GM18511 (cell line): Measurements from ENCODE around the gene PLCL1.
A peak's percentile ranks its signal among the peaks of the same experiment; 100 is the strongest.

Experiments used
- ATAC-seq: cut with Tn5 transposase; IDR thresholded peaks from one replicate; pipeline ENCODE4 v1.9.1; 2021; ENCODE audit warnings: mild to moderate bottlenecking, moderate library complexity; ENCODE audit not compliant: unreplicated experiment

Gene PLCL1

DNA sequence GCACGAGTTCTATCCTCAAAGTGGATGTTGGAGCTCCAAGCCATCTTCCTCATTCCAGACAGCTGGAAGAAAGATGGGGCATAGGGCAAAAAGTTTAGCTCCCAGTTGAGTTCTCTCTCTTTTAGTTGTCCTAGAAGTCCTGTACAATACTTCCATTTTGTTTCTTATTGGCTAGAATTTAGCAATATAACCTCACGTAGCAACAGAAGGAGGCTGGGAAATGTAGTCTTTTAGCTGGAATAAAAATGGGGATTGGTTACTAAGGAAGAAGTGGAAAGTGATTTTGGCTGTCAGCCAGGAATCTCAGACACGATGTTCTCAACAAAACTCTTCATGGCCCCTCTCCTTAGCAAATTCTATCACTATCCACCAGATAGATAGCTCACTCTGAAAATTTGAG, 79.9 kb downstream of the PLCL1 start:
- no peak for ATAC-seq

DNA sequence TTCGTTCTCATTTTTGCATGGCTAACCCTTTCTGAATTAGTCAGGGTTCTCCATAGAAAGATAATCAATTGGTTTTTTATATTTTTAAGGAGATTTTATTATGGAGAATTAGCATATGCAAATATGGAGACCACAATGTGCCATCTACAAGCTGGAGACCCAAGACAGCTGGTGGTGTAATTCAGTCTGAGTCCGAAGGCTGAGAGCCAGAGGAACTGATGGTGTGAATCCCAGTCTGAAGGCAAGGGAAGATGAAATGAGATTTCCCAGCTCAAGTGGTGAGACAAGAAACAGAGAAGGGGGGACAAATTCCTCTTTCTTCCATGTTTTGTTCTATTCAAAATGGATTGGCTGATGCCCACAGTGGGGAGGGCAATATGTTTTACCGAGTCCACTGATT, 80.7 kb downstream of the PLCL1 start:
- no peak for ATAC-seq

DNA sequence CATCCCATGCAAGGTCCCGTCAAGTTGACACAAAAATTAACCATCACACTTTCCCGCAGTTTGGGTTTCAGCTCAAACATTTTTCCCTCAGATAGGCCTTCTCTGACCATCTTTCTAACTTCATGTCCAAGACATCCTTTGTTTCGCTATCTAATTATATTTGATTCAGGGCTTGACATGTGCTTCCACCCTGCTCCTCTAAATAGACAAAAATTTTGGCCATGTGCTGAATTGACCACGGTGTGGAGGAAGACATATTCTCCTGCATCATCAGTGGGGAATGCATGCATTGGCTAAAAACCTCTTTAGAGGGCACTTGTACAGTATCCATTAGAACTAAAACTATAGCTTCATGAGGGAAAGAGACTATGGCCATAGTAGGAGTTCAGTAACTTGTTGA, 81.2 kb downstream of the PLCL1 start:
- no peak for ATAC-seq

GRCh38 chr2:197888321-197888720, 83.9 kb downstream of the PLCL1 start:
- ATAC-seq: no peak

GRCh38 chr2:197889041-197889440, 84.6 kb downstream of the PLCL1 start:
- peak; percentile 100 for ATAC-seq

- no peak for ATAC-seq
Measured at GRCh38 chr2:197890168-197890567, 85.8 kb downstream of the PLCL1 start.

DNA sequence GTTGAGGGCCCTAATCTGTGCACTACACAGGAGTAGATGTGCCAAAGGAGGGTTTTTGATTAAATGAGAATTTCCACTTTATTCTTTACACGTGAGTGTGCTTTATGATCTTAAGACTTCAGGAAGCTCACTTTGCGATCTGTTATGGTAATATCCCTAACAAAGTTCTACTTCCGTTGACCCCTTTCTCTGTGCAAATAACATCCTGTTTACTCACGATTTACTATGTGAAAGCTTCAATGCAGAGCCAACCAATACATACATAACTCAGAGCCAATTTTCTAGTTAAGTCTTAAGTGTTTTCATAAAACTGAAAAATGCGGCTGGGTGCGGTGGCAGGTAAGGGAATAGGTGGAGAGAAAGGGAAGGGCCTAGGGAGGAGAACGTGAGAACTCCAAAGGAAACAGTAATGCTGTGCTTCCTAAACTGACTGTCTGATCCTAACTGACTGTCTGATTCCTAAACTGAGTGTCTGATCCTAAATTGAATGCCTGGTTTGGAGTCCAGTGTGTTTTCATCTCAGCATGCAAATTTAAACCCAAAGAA, 87.6 kb downstream of the PLCL1 start:
- ATAC-seq: no peak

DNA sequence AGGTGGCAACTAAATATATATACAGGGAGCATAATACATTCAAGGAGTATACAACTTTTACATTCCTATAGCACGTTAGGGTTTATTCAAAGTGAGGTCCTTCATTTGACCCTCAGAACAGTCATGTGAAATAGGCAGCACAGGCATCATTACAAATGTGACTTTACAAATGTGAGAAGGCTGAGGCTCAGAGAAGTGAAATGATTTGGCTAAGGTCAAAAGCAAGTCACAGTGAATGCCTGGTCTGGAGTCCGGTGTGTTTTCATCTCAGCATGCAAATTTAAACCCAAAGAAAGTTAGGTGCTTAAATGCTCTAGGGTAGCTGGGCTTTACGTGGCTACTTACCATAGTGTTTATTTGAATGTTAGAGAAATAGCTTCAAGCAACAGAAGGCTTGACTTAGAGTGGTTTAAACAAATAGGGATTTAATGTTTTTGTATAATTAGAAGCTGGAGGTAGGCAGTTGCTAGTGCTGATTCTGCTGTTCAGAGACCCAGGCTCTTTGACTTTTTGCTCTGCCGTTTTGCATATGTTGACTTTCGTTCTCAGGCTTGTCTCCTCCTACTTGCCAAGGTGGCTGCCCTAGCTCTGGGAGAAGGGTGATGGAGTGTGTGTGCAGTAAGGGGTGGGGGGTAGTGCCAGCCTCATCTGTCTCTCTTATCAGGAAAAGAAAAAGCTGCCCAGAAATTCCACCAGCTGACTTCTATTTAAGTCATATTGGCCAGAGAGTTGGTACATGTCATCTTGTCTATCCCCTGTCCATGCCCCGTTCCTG, 89.2 kb downstream of the PLCL1 start:
- no peak for ATAC-seq

DNA sequence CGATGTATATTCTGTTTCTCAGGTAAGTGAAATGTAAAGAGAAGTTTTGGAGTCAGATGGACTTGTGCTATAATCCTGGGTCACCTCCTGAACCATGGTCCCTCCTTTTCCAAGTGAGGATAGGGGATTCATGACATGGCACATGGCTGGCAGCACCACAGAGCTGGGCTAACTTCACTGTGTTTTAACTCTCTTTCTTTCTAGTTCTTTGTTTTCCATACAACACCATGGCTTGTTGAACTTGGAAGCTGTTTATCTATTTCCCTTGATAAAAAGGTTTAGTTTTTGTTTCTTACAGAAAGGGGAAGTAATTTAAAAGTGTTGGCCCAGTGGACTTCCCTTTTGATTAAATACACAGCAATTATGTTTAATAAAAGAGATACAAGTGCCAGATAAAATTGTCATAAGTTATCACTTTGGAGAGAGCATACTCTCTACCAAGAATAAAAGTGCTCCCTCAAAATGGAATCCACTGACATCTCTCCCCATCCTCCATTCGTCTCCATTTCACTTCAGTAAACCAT, 90.4 kb downstream of the PLCL1 start:
- no peak for ATAC-seq

DNA sequence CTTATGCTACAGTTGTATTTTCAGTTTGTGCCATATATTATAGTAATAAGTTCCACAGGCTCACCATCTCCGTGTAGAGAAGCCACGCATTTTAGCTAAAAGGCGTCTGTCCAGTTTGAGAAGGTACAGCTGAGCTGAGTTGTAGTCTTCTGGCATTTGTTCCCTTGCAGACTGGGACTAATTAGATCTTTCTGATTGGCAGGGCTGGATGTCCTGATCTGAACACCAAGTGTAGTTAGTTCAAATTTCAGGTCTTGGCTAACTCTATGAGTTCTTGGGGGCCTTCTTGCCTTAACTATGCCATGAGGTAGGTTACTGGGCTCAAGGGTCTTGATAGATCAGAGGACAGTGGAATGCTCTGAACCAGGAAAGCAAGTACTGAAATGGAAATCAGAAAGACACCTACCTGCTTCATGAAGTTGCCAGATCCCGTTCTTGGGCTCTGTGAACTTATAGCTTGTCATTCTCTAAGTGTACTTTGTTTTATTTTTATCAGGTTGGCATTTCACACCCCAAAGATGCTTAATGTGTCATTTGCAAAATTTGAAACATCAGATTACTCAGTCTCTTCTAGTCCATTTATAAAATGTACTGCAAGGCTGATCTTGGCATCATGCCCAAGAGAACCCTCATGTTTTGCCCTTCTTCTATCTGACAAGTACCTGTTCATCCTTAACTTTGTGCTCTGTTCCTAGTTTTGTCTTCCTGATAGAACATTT, 93.7 kb downstream of the PLCL1 start:
- no peak for ATAC-seq

GRCh38 chr2:197904446-197904845, 100.1 kb downstream of the PLCL1 start:
- no peak for ATAC-seq

DNA sequence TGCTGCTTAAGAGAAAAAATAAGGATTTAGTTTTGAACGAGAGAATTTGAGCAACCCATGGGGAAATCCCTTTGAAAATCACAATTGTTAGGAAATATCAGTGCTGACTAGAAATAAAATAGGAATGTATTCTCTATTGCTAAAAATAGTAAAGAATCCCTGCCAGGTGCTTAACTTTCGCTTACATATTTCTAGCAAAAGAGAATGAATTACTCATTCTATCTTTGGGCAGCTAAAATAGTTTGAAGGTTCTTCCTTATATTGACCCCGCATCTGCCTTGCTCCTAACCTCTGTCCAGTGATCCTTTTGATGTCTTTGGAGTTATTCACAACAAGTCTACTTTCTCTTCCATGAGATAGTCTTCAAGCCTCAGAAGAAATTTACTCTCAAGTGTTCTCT, 103.8 kb downstream of the PLCL1 start:
- no peak for ATAC-seq

- no peak for ATAC-seq
Measured at GRCh38 chr2:197908990-197909776, 104.8 kb downstream of the PLCL1 start.

DNA sequence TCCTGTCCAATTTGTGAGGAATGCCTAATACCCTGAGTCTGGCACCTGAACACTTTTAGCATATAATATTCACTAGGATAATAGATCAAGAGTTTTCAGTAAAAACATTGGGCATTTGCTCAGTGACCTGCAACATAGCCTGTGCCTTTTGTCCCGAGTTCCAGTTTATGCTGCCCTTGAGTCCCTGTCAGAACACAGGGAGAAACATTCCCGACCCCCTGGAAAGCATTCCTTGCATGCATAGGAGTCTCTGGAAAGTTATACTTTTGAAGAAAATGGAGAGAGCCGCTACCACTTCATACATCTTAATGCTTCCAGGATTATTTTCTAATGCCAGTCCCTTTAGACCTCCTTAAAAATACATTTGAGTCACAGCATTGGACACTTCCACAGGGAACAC, 107.3 kb downstream of the PLCL1 start:
- ATAC-seq: no peak

DNA sequence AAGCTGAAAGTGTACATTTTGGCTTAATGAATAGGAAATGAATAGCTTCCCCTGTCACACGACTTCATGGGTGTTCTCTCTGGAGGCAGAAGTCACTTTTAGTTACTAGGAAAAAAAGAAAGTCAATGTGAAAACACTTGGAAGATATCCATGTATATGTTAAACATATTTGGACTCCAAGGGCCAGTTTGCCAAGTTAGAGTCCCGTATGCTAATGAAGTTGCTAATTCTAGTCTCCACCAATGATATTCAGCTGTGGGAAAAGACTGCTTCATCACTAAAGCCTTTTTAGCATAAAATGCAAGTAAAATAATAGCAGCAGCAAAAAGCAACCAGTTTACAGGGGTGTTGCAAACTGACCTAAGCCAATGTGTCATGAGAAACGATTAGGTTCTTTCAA, 108.7 kb downstream of the PLCL1 start:
- ATAC-seq: no peak

GRCh38 chr2:197914778-197915177, 110.4 kb downstream of the PLCL1 start:
- ATAC-seq: no peak

GRCh38 chr2:197915548-197916265, 111.3 kb downstream of the PLCL1 start:
- ATAC-seq: no peak

DNA sequence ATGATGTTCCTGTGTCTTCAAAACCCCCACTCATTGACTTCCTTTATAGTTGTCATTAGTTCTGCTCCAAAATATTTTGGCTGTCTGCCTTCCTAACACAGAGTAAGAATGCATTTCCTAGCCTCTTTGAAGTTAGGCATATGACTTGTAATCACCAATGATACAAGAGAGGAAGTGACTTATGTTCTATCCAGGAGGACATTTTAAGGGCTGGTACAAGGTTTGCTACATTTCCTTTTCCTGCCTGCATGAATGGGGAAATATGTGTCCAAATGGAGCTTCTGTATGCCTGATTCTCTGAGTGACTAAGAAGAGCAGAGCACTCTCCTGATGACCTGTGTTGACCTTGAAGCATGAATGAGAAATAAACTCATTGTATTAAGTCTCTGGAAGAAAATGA, 115.1 kb downstream of the PLCL1 start:
- ATAC-seq: no peak

DNA sequence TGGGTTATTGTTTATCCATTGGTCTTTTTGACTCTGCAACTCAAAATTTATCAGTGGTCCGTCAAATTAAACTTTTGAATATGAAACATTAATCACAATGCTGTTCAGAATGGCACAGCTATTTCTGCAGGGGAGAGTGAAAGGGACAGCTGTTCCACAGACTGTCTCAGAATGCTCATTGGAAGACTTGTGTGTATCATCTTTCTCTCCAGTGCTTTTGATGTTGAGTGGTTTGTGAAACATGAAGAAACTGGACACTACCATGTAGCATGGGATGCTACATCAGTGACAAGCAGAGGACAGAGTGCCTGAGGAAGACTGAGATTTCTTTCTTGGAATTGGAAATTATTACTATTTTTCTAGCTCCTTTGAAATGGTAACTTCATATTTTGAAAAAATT, 115.7 kb downstream of the PLCL1 start:
- ATAC-seq: no peak

- no peak for ATAC-seq
Measured at GRCh38 chr2:197920592-197921201, 116.3 kb downstream of the PLCL1 start.
